Measurements from ENCODE around the gene KCNF1. TPM values are rescaled to one million over a fixed set of nuclear protein-coding genes. Genes with fewer than 3 reads are reported as not detected.

Gene KCNF1
- total and polyA plus RNA-seq, 4 donors, result 0.09 TPM; not detected in 3

DNA sequence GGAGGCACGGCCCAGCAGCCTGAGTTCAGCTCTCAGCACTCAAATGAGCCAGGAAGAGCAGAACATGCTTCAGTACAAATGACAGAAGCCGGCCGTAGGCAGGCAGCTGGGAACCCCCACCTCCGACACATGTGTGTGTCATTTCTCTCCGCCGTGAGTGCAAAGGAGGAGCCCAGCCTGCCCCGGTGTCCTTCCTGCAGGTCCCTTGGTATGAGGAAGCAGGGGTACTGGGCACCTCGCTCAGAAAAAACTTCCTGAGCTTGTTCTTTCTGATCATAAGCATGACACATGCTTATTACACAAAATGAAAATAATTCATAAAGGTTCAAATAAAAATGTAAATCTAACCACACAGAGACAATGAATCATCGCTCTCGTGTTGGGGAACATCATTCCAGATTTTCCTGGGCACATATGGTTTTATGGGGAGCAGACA lies 35.3 kb downstream of the KCNF1 start:
- H3K4me3 ChIP-seq (ENCODE audit: low read depth in 1 of 3, low read length in 3 of 3), result no peak overlapping the region
- TF ChIP-seq YY1 (IDR thresholded peaks at IDR 0.05), result no peak
- TF ChIP-seq FOXA1 (IDR thresholded peaks at IDR 0.05), result no peak
- TF ChIP-seq EGR1 (IDR thresholded peaks at IDR 0.05; ENCODE audit: low read depth in 2 of 2), result no peak
- no peak for TF ChIP-seq JUND (IDR thresholded peaks at IDR 0.05)
- TF ChIP-seq HNF4G (IDR thresholded peaks at IDR 0.05), result no peak
- no peak for TF ChIP-seq NR2F2 (IDR thresholded peaks at IDR 0.05)
- no peak overlapping the region for H3K9ac ChIP-seq (ENCODE audit: low read depth in 1 of 2, low read length in 2 of 2)
- no peak overlapping the region for H3K27ac ChIP-seq (ENCODE audit: low read depth in 1 of 2, low read length in 2 of 2)
- H3K27me3 ChIP-seq (ENCODE audit: control insufficient read depth in 4 of 4, insufficient read depth in 4 of 4, low read length in 3 of 4), result peaks cover 0 to 4% (median 0%) of the 10 kb centered on the region in 4 donors
- H3K9me3 ChIP-seq (ENCODE audit: control insufficient read depth in 4 of 4, low read length in 3 of 4), result no peaks in the 10 kb centered on the region
- WGBS, result 76% methylated on average over 10 of the region's 10 CpGs
- H3K4me1 ChIP-seq (ENCODE audit: control insufficient read depth in 4 of 4, insufficient read depth in 4 of 4, low read length in 3 of 4), result no peaks in the 10 kb centered on the region
- no peaks in the 10 kb centered on the region for H3K36me3 ChIP-seq (ENCODE audit: control insufficient read depth in 4 of 4, insufficient read depth in 3 of 4, low read depth in 1 of 4, low read length in 3 of 4)
- DNase-seq (ENCODE audit: low spot score), result no peak

DNA sequence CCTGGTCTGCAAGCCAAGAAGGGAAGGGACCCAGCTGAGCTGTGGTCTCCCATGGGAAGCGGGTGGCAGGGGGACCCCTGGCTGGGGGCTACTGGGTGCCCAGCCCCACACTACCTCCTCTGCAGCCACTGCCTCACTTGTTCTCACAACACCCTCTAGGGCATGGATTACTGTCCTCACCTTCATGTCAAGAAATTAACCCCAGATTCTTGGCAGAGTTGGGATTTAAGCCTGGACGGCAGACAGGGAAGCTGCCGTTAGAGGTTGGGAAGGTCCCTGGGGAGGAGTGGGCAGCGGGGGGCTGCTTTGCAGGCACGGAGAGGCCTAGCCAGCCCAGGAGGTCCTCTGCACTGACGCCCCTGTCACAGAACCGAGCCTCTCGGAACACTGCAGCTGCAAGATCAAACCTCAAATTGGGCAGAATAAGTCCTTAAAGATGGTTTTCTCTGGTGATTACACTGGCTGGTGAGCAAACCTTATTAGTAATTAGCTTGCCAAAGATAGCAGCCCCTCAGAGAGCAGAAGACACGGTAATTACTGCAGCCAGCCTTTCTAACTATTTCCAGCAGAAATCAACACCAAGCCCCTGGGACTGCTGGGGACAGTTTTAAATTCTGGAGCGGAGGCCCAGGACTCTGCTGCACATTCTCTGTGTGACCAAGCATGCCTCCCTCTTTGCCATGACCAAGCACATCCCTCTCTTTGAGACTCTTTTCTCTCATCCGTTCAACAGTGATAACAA lies 35.9 kb downstream of the KCNF1 start:
- no peak for DNase-seq (ENCODE audit: low spot score)
- Histone ChIP-seq H3K4me1 (ENCODE audit: control insufficient read depth in 4 of 4, insufficient read depth in 4 of 4, low read length in 3 of 4) (no peaks in the 10 kb centered on the region), H3K27ac (ENCODE audit: low read depth in 1 of 2, low read length in 2 of 2) (no peak overlapping the region), H3K4me3 (ENCODE audit: low read depth in 1 of 3, low read length in 3 of 3) (no peak overlapping the region), H3K36me3 (ENCODE audit: control insufficient read depth in 4 of 4, insufficient read depth in 3 of 4, low read depth in 1 of 4, low read length in 3 of 4) (no peaks in the 10 kb centered on the region), H3K9ac (ENCODE audit: low read depth in 1 of 2, low read length in 2 of 2) (no peak overlapping the region), H3K9me3 (ENCODE audit: control insufficient read depth in 4 of 4, low read length in 3 of 4) (no peaks in the 10 kb centered on the region), H3K27me3 (ENCODE audit: control insufficient read depth in 4 of 4, insufficient read depth in 4 of 4, low read length in 3 of 4) (peaks cover 0 to 4% (median 0%) of the 10 kb centered on the region in 4 donors)
- TF ChIP-seq, protein P1, sequence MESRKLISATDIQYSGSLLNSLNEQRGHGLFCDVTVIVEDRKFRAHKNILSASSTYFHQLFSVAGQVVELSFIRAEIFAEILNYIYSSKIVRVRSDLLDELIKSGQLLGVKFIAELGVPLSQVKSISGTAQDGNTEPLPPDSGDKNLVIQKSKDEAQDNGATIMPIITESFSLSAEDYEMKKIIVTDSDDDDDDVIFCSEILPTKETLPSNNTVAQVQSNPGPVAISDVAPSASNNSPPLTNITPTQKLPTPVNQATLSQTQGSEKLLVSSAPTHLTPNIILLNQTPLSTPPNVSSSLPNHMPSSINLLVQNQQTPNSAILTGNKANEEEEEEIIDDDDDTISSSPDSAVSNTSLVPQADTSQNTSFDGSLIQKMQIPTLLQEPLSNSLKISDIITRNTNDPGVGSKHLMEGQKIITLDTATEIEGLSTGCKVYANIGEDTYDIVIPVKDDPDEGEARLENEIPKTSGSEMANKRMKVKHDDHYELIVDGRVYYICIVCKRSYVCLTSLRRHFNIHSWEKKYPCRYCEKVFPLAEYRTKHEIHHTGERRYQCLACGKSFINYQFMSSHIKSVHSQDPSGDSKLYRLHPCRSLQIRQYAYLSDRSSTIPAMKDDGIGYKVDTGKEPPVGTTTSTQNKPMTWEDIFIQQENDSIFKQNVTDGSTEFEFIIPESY (IDR thresholded peaks at IDR 0.05), result no peak
- TF ChIP-seq GABPA (IDR thresholded peaks at IDR 0.05 in 1 of 2, conservative IDR thresholded peaks at IDR 0.05 in 1 of 2) (no peak), YY1 (IDR thresholded peaks at IDR 0.05) (no peak), FOXA2 (IDR thresholded peaks at IDR 0.05) (no peak), RAD21 (IDR thresholded peaks at IDR 0.05) (no peak), FOXA1 (IDR thresholded peaks at IDR 0.05) (no peak), EGR1 (IDR thresholded peaks at IDR 0.05; ENCODE audit: low read depth in 2 of 2) (no peak), TAF1 (conservative IDR thresholded peaks at IDR 0.05) (no peak), HNF4G (IDR thresholded peaks at IDR 0.05) (no peak), NR2F2 (IDR thresholded peaks at IDR 0.05) (no peak), HNF4A (conservative IDR thresholded peaks at IDR 0.05) (no peak), SP1 (IDR thresholded peaks at IDR 0.05) (no peak), RXRA (IDR thresholded peaks at IDR 0.05) (no peak), JUND (IDR thresholded peaks at IDR 0.05) (no peak)
- TF ChIP-seq, protein P2, sequence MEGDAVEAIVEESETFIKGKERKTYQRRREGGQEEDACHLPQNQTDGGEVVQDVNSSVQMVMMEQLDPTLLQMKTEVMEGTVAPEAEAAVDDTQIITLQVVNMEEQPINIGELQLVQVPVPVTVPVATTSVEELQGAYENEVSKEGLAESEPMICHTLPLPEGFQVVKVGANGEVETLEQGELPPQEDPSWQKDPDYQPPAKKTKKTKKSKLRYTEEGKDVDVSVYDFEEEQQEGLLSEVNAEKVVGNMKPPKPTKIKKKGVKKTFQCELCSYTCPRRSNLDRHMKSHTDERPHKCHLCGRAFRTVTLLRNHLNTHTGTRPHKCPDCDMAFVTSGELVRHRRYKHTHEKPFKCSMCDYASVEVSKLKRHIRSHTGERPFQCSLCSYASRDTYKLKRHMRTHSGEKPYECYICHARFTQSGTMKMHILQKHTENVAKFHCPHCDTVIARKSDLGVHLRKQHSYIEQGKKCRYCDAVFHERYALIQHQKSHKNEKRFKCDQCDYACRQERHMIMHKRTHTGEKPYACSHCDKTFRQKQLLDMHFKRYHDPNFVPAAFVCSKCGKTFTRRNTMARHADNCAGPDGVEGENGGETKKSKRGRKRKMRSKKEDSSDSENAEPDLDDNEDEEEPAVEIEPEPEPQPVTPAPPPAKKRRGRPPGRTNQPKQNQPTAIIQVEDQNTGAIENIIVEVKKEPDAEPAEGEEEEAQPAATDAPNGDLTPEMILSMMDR (IDR thresholded peaks at IDR 0.05; ENCODE audit: low read depth, low read length, missing input control), result no peak
- TF ChIP-seq, protein P3, sequence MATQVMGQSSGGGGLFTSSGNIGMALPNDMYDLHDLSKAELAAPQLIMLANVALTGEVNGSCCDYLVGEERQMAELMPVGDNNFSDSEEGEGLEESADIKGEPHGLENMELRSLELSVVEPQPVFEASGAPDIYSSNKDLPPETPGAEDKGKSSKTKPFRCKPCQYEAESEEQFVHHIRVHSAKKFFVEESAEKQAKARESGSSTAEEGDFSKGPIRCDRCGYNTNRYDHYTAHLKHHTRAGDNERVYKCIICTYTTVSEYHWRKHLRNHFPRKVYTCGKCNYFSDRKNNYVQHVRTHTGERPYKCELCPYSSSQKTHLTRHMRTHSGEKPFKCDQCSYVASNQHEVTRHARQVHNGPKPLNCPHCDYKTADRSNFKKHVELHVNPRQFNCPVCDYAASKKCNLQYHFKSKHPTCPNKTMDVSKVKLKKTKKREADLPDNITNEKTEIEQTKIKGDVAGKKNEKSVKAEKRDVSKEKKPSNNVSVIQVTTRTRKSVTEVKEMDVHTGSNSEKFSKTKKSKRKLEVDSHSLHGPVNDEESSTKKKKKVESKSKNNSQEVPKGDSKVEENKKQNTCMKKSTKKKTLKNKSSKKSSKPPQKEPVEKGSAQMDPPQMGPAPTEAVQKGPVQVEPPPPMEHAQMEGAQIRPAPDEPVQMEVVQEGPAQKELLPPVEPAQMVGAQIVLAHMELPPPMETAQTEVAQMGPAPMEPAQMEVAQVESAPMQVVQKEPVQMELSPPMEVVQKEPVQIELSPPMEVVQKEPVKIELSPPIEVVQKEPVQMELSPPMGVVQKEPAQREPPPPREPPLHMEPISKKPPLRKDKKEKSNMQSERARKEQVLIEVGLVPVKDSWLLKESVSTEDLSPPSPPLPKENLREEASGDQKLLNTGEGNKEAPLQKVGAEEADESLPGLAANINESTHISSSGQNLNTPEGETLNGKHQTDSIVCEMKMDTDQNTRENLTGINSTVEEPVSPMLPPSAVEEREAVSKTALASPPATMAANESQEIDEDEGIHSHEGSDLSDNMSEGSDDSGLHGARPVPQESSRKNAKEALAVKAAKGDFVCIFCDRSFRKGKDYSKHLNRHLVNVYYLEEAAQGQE (IDR thresholded peaks at IDR 0.05), result no peak
- TF ChIP-seq, protein P4, sequence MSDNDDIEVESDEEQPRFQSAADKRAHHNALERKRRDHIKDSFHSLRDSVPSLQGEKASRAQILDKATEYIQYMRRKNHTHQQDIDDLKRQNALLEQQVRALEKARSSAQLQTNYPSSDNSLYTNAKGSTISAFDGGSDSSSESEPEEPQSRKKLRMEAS (IDR thresholded peaks at IDR 0.05), result no peak
- TF ChIP-seq, protein P5, sequence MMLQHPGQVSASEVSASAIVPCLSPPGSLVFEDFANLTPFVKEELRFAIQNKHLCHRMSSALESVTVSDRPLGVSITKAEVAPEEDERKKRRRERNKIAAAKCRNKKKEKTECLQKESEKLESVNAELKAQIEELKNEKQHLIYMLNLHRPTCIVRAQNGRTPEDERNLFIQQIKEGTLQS (IDR thresholded peaks at IDR 0.05), result no peak
- 82% methylated on average over 11 of the region's 11 CpGs for WGBS
